Measurements from ENCODE around the gene CYYR1.

The CYYR1 gene

DNA sequence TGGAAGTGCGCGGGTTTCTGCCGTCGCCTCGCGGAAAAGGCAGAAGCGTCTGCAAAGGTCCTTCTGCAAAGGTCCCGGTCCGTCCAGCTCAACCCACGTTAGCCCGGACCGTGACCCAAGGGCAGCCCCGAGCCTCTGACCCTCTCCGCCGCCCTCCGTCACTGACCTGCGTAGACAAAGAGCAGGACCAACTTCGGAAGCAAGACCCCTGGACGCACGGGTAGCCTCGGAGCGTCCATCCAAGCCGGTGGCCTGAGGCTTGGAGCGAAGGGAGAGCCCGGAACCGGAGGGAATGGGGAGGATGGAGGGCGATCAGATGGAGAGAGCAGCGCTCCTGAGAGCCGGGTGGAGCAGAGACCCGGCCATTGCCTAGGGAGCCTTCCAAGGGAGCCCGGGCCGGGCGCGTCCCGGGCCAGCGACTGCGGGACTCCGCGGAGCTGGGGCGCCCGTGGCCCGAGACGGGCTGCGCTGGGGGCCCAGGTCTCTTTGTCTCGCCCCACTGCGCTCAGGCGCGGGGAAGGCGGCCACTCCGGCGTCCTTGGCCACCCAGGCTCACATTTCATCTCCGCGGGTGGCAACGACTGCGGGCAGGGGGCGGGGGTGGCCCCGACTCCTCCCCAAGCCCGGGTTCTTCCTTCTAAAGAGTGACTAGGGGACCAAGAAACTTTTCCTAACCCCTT lies at the start of gene CYYR1:
CYYR1 (minus strand) TSS at position 585 of the 680 bp plus-strand sequence; CDS start at position 239, 346 bp downstream.
- no peak for DNase-seq

GRCh38 chr21:26617176-26617575 lies 44.1 kb upstream of the CYYR1 start:
- DNase-seq = no peak

DNA sequence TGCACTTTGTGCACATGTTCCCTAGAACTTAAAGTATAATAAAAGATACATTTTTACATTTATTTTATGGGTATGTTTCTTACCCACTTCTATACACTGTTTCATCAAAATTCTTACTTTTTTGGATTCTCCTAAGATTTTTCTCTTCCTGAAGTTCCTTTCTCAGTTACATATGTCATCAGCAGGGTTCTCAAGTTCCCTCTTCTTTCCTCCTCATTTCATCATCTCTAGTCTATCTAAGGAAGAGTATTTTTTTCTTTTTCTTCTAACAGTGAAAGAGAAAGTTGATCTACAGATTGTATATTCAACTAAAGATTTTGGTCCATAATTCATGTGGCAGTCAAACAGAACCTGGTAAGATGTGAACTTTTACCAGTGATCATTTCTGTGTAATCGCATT lies 41.2 kb upstream of the CYYR1 start:
- no peak for DNase-seq

DNA sequence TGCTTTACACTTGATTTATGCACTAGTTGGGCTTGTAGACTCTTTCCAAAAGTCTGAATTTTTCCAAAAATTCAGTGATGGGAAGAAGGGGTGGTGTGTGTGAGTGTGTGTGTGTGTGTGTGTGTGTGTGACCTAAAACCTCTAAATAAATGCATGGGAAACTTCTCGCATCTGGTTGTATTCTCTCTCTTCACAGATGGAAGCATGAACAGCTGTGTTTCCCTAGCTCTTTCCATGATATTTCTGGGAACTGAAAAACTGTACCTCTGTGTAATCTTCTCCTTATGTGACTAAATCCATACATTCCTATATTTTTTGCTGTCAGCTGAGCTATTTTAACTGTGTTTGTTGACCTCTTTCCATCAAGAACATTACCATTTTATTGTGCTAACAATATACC lies 26.2 kb upstream of the CYYR1 start:
- DNase-seq = no peak

DNA sequence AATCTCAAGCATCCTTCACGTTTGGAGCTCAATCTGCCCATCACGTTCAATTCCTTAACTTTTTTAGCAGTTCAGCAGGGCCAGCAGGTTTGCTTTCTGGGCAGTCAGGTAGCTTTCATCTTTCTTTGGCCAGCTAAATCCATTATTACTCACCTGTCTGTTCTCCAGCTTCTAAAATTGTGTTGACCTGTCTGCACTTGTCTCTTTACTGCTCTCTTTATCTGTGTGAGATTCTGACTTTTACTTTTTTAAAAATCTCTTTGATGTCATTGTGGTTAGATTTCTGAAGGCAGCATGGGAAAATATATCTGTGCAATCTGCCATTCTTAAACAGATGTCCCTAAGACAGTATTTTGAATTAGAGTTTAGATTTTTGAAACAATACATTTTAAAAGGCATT lies 24.9 kb upstream of the CYYR1 start:
- DNase-seq = no peak

DNA sequence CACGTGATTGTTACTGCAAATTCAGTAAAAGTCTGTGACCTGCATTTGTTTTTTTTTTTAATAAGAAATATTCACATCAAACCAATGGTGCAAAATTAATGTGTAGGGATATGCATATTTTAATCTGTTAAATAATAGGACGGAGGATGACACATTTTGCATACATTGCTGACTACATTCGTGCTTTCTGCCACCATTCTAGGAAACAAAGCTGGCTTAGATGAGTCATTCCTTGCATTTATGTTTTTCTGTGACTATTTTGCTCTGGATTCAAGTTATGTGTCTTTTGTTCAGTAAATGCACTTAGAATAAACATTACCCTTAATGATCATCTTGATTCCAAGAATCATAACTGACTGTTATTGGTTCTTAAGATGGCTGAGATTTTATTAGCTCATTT lies 23.9 kb upstream of the CYYR1 start:
- DNase-seq = no peak

- DNase-seq = no peak
Measured at GRCh38 chr21:26595971-26596370, 22.9 kb upstream of the CYYR1 start.

DNA sequence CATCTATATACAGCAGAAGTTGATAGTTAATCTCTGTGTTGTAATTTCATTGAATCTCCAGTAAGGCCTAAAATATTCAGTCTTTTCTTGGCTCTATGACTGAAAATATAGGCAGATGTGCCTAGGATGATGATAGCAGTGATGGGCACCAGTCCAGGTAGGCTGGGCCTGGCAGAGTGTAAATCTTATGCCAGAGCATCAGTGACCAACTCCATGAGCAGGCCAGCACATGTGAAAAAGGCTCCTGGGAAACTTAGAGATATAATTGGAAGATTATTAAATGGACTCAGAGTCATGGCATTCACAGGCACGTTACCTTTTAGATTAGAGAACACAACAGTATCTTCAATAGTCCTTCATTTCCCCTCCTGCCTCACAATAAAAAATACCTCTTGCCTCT lies 20.7 kb upstream of the CYYR1 start:
- no peak for DNase-seq

DNA sequence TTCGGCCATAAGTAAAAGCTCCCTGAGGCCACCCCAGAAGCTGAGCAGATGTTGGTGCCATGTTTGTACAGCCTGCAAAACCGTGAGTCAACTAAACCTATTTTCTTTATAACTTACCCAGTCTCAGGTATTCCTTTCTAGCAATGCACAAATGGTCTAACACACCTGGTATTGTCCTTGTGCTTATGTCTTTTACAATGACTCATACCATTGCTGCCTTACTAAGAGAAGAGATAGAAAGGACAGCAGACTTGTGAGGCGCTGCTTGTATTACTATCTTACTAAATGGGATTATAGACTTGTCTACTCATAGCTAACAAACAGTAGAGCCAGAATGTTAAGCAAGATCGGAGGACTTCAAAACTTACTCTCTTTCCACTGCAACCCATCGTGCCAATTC lies 18.5 kb upstream of the CYYR1 start:
- no peak for DNase-seq

- no peak for DNase-seq
Measured at GRCh38 chr21:26588446-26588845, 15.4 kb upstream of the CYYR1 start.

- no peak for DNase-seq
Measured at GRCh38 chr21:26587736-26588201, 14.7 kb upstream of the CYYR1 start.

GRCh38 chr21:26583769-26584168 lies 10.7 kb upstream of the CYYR1 start:
- DNase-seq = no peak

- DNase-seq = no peak
Measured at GRCh38 chr21:26581818-26582217, 8.7 kb upstream of the CYYR1 start.

- DNase-seq = no peak
Measured at GRCh38 chr21:26572076-26572701, 897 bp downstream of the CYYR1 start.

DNA sequence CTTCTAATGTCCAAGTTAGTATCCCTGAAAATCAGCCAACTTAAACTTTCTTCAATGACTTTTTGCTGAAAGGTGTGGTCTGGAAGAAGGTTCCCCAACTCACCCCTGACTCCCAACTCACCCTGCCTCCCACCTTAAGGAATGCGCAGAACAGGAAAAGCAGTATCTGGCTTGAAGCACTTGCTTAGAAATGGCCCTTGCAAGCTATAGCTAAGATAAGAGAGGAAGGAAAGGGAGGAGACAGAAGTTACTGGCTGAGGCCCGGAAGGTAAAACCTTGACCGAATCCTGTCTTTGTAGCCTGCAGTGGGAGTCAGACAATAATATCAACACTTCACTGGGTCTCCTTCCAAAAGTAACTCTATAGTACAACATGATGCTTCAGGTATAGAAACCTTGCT lies 2.9 kb downstream of the CYYR1 start:
- DNase-seq = no peak

DNA sequence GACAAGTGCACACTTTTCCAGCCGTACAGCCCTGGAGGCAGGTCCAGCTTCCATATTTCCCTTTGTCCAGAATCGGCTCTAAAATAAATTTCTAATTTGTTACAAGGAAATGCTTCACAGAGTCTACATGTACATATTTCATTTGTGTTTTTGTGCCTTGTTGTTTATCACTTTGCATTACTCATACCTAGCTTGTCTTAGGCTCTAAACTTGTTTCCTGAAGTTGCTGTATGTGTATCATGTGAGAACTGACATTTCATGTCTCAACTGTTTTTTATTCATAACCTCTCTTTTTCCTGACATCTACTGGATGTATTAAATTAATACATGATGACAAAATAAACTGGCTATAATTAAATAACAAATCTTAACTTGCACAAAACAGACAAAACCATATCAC lies 7.5 kb downstream of the CYYR1 start:
- no peak for DNase-seq

DNA sequence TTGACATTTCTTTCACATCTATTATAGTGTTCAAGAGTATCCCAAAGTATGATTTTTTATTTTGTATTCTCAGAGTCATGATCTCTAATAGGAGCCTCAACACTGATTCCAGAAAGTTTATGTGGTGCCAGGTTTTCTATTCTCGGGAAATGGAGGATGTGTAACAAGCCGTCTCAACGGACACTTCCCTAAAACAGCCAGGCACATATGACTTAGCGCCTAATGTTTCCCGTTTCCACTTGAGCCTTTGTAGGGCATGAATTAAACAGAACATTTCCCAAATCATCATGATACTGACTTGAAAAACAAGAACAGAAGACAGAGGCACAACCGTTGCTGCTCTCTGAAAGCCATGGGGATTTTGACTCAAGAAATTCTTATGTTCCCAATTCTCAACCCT lies 8.0 kb downstream of the CYYR1 start:
- no peak for DNase-seq

GRCh38 chr21:26563856-26564503 lies 9.1 kb downstream of the CYYR1 start:
- DNase-seq = no peak

DNA sequence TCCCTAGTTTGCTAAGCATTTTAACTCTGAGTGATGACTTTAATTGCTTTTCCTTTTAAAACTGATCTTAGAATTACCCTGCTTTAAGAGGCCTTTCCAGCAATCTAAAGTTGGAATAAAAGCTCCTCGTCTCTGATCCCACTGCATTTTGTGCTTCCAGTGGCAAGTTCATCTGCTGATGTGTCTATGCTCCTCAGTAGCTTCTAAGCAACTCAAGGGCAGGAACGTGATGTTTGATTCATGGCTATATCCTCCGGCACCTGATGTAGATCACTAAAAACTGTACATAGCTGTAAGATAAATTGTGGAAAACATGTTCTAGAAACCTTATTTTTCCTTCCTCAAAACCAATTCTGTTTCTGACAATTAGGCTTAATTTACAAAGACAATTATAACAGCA lies 12.5 kb downstream of the CYYR1 start:
- DNase-seq = no peak

DNA sequence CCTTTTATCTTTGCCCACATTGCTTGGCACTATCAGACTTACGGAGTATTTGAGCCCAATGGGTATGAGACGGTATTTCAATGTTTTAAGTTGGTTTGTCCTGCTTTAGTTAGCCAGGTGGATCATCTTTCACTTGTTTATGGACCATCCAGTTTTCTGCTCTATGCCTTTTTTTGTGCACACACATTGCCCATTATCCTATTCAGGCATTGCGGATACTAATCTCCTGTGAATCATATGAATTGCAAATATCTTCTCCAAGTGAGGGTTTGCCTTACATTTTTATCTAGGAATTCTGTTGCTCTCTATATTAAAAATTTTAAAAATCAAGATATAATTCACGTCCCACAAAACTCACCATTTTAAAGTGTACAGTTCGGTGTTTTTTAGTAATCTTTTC lies 14.0 kb downstream of the CYYR1 start:
- no peak for DNase-seq

- no peak for DNase-seq
Measured at GRCh38 chr21:26557106-26557505, 16.0 kb downstream of the CYYR1 start.

- DNase-seq = no peak
Measured at GRCh38 chr21:26555540-26556146, 17.4 kb downstream of the CYYR1 start.

DNA sequence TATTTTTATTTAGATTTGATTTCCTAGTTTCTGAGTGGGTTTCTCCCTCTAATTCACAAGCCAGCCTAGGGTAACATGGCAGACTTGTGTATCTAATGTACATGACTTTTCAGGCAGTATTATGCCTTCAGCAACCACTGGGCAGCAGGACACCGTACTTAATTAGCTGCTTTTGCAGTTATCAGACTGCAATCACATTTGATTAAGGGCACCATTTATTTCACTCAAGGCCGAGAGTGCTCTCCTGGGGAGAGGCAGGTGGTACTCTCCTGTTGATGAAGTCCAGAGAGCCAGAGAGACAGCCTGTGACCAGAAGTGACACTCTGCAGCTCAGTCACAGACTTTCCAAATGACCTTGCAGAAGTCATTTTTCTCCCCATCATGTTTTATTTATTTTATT lies 18.7 kb downstream of the CYYR1 start:
- DNase-seq = no peak

DNA sequence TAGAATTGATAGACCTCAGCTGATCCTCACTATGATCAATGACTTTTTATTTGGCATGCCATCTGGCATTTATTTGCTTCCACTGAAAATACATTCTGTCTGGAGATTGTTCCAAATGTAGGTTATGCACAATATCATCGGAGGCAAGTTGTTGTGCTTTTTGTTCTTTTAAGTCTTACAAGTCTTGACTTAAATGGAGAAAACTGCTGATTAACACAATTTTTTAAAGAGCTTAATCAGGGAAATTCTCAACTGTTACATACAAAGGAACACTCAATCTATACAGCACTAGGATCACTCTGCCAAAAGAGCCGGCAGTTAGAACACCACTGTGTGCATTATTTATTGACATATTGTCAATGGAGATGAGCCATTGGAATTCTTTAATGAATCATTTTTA lies 19.2 kb downstream of the CYYR1 start:
- DNase-seq = no peak
